HUES6 (cell line): Measurements from ENCODE around the gene PROM2.

ENCODE experiments used
- H3K27ac ChIP-seq: 2 replicates; pipeline ENCODE4 v1.7.0; 2013; ENCODE audit warnings: low read depth, mild to moderate bottlenecking, low read length, inconsistent platforms
- H3K27me3 ChIP-seq: 2 replicates; pipeline ENCODE4 v1.6.1; 2013; ENCODE audit warnings: low read length; ENCODE audit not compliant: control insufficient read depth, insufficient read depth
- H3K36me3 ChIP-seq: 2 replicates; pipeline ENCODE4 v1.6.1; 2013; ENCODE audit warnings: low read length; ENCODE audit not compliant: control insufficient read depth, insufficient read depth
- H3K4me1 ChIP-seq: 2 replicates; pipeline ENCODE4 v1.6.1; 2013; ENCODE audit warnings: low read length; ENCODE audit not compliant: control insufficient read depth, insufficient read depth
- H3K4me3 ChIP-seq: 2 replicates; pipeline ENCODE4 v1.5.1; 2013; ENCODE audit warnings: low read depth, low read length
- H3K9ac ChIP-seq: one replicate; pipeline ENCODE4 v1.6.1; 2013; ENCODE audit warnings: mild to moderate bottlenecking, low read length
- H3K9me3 ChIP-seq: 2 replicates; pipeline ENCODE4 v1.6.1; 2013; ENCODE audit warnings: low read depth, low read length; ENCODE audit not compliant: control insufficient read depth, insufficient read depth

PROM2 gene

GRCh38 chr2:95326433-95327140 lies 52.3 kb downstream of the PROM2 start:
- Histone ChIP-seq H3K4me1 (peaks cover 9% of the 10 kb centered on the region; the same call in 1 of the 2 replicates), H3K27ac (no peak overlapping the region), H3K36me3 (no peaks in the 10 kb centered on the region), H3K9me3 (no peaks in the 10 kb centered on the region), H3K4me3 (no peak overlapping the region), H3K9ac (no peak overlapping the region), H3K27me3 (no peaks in the 10 kb centered on the region)

GRCh38 chr2:95327861-95328260 lies 53.6 kb downstream of the PROM2 start:
- H3K27me3 ChIP-seq, result no peaks in the 10 kb centered on the region
- H3K9me3 ChIP-seq, result no peaks in the 10 kb centered on the region

GRCh38 chr2:95328358-95329125 lies 54.3 kb downstream of the PROM2 start:
- H3K9ac ChIP-seq, result no peak overlapping the region

More at GRCh38 chr2:95327861-95328260, 53.6 kb downstream of the PROM2 start:
- Histone ChIP-seq H3K27ac (no peak overlapping the region), H3K4me1 (peaks cover 9% of the 10 kb centered on the region; the same call in 1 of the 2 replicates), H3K36me3 (no peaks in the 10 kb centered on the region), H3K4me3 (no peak overlapping the region), H3K9ac (no peak overlapping the region)

GRCh38 chr2:95329401-95329800 lies 55.2 kb downstream of the PROM2 start:
- Histone ChIP-seq H3K4me3 (no peak overlapping the region), H3K9me3 (no peaks in the 10 kb centered on the region), H3K27me3 (no peaks in the 10 kb centered on the region), H3K27ac (no peak overlapping the region), H3K36me3 (no peaks in the 10 kb centered on the region), H3K9ac (no peak overlapping the region), H3K4me1 (peaks cover 9% of the 10 kb centered on the region; the same call in 1 of the 2 replicates)

More at GRCh38 chr2:95328358-95329125, 54.3 kb downstream of the PROM2 start:
- peaks cover 9% of the 10 kb centered on the region; the same call in 1 of the 2 replicates for H3K4me1 ChIP-seq
- H3K27me3 ChIP-seq, result no peaks in the 10 kb centered on the region
- H3K4me3 ChIP-seq, result no peak overlapping the region
- H3K36me3 ChIP-seq, result no peaks in the 10 kb centered on the region
- H3K27ac ChIP-seq, result no peak overlapping the region
- H3K9me3 ChIP-seq, result no peaks in the 10 kb centered on the region

GRCh38 chr2:95329891-95330793 lies 55.9 kb downstream of the PROM2 start:
- no peaks in the 10 kb centered on the region for H3K9me3 ChIP-seq
- no peak overlapping the region for H3K9ac ChIP-seq
- no peaks in the 10 kb centered on the region for H3K27me3 ChIP-seq
- no peaks in the 10 kb centered on the region for H3K36me3 ChIP-seq
- no peak overlapping the region for H3K27ac ChIP-seq
- H3K4me1 ChIP-seq, result peaks cover 9% of the 10 kb centered on the region; the same call in 1 of the 2 replicates
- no peak overlapping the region for H3K4me3 ChIP-seq

GRCh38 chr2:95330794-95331338 lies 56.6 kb downstream of the PROM2 start:
- no peaks in the 10 kb centered on the region for H3K36me3 ChIP-seq
- no peaks in the 10 kb centered on the region for H3K9me3 ChIP-seq
- no peak overlapping the region for H3K27ac ChIP-seq
- H3K4me3 ChIP-seq, result no peak overlapping the region
- H3K4me1 ChIP-seq, result peaks cover 9% of the 10 kb centered on the region; the same call in 1 of the 2 replicates
- H3K27me3 ChIP-seq, result no peaks in the 10 kb centered on the region
- H3K9ac ChIP-seq, result no peak overlapping the region

GRCh38 chr2:95331606-95332005 lies 57.4 kb downstream of the PROM2 start:
- Histone ChIP-seq H3K27me3 (no peaks in the 10 kb centered on the region), H3K9me3 (no peaks in the 10 kb centered on the region), H3K9ac (no peak overlapping the region), H3K4me3 (no peak overlapping the region), H3K4me1 (peaks cover 9% of the 10 kb centered on the region; the same call in 1 of the 2 replicates), H3K27ac (no peak overlapping the region), H3K36me3 (no peaks in the 10 kb centered on the region)

GRCh38 chr2:95332036-95332435 lies 57.8 kb downstream of the PROM2 start:
- H3K4me1 ChIP-seq, result peaks cover 9% of the 10 kb centered on the region; the same call in 1 of the 2 replicates
- no peak overlapping the region for H3K4me3 ChIP-seq
- no peaks in the 10 kb centered on the region for H3K36me3 ChIP-seq
- no peak overlapping the region for H3K9ac ChIP-seq
- H3K27me3 ChIP-seq, result 0 out of 2 replicates have a peak, but pooled peaks cover under 1% of the 10 kb centered on the region
- no peaks in the 10 kb centered on the region for H3K9me3 ChIP-seq
- H3K27ac ChIP-seq, result no peak overlapping the region

GRCh38 chr2:95333056-95333455 lies 58.8 kb downstream of the PROM2 start:
- H3K9ac ChIP-seq, result no peak overlapping the region
- no peaks in the 10 kb centered on the region for H3K36me3 ChIP-seq
- peaks cover 9% of the 10 kb centered on the region; the same call in 1 of the 2 replicates for H3K4me1 ChIP-seq
- no peak overlapping the region for H3K4me3 ChIP-seq
- H3K27ac ChIP-seq, result no peak overlapping the region
- H3K27me3 ChIP-seq, result 0 out of 2 replicates have a peak, but pooled peaks cover 4% of the 10 kb centered on the region
- H3K9me3 ChIP-seq, result no peaks in the 10 kb centered on the region

- H3K4me3 ChIP-seq, result no peak overlapping the region
- H3K4me1 ChIP-seq, result peaks cover 5% of the 10 kb centered on the region; the same call in 1 of the 2 replicates
- H3K9ac ChIP-seq, result no peak overlapping the region
- H3K27me3 ChIP-seq, result 0 out of 2 replicates have a peak, but pooled peaks cover 4% of the 10 kb centered on the region
- H3K9me3 ChIP-seq, result no peaks in the 10 kb centered on the region
- no peaks in the 10 kb centered on the region for H3K36me3 ChIP-seq
- H3K27ac ChIP-seq, result no peak overlapping the region
Observed at GRCh38 chr2:95333888-95334338, 59.7 kb downstream of the PROM2 start.
